H7 (cell line): ENCODE results near the gene ELP4. TPM values are rescaled to one million over a fixed set of nuclear protein-coding genes. Genes with fewer than 3 reads are reported as not detected.
"Not testable (repeated sequence)": the region's sequence is repeated elsewhere in the genome, so short reads cannot be mapped to it uniquely, and the experiment has no call there.

Experiments used
- DNase-seq: peaks from one replicate; pipeline ENCODE4 v3.0.0; 2012
- H3K27me3 ChIP-seq: 2 replicates; pipeline ENCODE4 v1.6.0; 2011; ENCODE audit warnings: mild to moderate bottlenecking, low read length; ENCODE audit not compliant: control insufficient read depth, insufficient read depth
- H3K36me3 ChIP-seq: replicated peaks from 2 replicates; pipeline ENCODE4 v1.5.1; 2011; ENCODE audit warnings: low read length; ENCODE audit not compliant: control insufficient read depth, insufficient read depth
- H3K4me3 ChIP-seq: 2 replicates; pipeline ENCODE4 v1.5.1; 2011; ENCODE audit warnings: low read depth, mild to moderate bottlenecking, control low read depth, low read length, moderate library complexity; ENCODE audit not compliant: insufficient read depth
- total RNA-seq: library from RNA; depleted of rRNA; stranded (reverse); fragments of >200 nt; shearing (Covaris generic); gene quantifications from 2 replicates; pipeline ENCODE4 v1.2.3, GENCODE V29; 2014

The ELP4 gene
- total RNA-seq, 1 experiment from 2014 or later, result 28.0 TPM

DNA sequence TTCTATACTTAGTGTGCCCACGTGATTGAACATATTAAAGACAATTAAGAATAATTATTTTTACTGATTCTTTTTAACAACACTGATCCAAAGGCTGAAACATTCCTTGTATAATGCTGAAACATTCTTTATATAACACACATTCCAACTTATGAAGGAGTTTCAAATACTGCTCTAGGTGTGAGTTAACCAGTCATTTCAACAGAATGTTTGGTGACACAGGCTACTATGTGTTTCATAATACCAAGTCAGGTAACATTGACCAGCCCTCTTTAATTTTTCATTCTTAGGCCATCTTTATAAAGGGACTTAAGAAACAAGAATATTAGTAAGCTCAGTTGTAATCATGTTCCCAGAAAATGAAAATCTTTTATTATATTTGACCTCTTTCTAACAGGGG is 136.6 kb downstream of the ELP4 start:
- Histone ChIP-seq H3K4me3 (no peak overlapping the region), H3K36me3 (no peaks in the 10 kb centered on the region), H3K27me3 (no peaks in the 10 kb centered on the region)
- no peak for DNase-seq

DNA sequence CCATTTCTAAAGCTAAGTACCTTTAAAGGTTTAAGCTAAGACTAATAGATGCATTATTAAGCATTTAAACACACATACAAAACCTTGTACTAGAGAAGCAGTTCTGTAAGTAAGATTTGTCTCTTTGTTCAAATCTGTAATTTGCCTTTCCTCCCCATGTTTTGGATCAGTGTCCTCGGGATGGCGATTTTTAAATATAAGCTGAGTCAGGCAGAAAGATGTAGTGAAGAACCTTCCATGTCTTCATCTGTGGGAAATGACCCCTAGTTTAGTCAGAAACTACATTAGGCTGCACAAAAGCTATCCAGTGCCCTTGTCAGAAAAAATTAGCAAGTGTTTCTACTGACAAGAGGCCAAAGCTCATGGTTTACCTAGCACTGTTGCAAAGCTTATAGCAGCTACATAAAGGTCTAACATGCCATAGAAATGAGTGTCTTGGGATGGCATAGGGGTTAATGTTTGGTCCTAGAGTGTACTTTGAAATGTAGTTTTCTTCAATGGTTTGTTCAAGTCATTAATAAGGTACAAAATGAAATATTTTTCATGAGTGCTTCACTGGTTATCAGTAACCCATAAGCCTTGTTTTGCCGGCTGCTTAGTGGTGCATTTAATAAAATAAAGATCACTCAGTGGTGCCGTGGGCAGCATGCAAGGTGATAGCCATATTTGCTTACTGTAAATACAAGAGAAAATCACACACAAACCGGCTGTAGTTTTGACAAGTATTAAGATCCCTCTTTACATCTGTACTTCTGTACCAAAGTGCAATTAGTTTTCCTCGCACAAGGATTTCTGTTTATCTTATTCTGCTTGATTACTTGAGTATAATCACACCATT is 139.8 kb downstream of the ELP4 start:
- Histone ChIP-seq H3K4me3 (no peak overlapping the region), H3K36me3 (no peaks in the 10 kb centered on the region), H3K27me3 (no peaks in the 10 kb centered on the region)
- no peak for DNase-seq

GRCh38 chr11:31651208-31651607 is 141.6 kb downstream of the ELP4 start:
- Histone ChIP-seq H3K36me3 (no peaks in the 10 kb centered on the region), H3K4me3 (no peak overlapping the region), H3K27me3 (no peaks in the 10 kb centered on the region)
- no peak for DNase-seq

GRCh38 chr11:31651822-31652221 is 142.3 kb downstream of the ELP4 start:
- no peak for DNase-seq
- Histone ChIP-seq H3K36me3 (no peaks in the 10 kb centered on the region), H3K4me3 (no peak overlapping the region), H3K27me3 (no peaks in the 10 kb centered on the region)

DNA sequence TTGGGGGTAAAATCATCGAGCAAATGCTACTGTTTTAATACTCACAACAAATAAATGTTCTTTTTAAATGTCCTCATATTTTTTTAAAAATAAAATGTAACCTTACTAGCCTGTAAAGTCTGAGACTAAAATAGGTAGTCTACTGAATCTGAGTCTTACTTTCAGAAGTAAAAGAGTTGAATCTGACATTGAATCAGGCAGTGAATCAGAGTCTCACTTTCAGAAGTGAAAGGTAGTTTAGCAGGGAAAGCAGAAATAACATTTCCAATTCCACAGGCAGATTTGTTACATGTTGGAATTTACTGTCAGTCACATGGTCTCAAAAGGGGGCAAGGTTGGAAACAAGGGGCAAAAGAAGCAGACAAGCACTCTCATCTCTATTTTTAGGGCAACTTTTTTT is 143.0 kb downstream of the ELP4 start:
- DNase-seq, result no peak
- H3K27me3 ChIP-seq, result no peaks in the 10 kb centered on the region
- H3K4me3 ChIP-seq, result no peak overlapping the region
- no peaks in the 10 kb centered on the region for H3K36me3 ChIP-seq

DNA sequence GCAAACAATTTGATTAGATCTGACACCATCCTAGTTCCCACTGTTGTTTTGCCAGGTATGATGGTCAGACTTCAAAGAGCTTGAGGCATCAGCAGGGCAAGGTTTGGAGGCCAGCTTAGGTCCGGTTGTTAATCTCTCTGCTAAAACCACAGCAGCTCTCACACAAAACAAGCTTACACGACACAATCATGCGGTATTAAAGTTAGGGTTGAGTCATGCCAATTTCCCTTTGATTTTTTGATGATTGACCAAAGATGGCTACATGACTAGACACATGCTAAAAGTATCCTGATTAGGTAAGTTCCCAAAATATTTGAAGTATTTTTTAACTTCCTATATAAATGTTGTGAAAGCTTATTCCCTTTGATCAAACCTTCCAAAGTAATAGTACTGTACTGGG is 145.9 kb downstream of the ELP4 start:
- no peak overlapping the region for H3K4me3 ChIP-seq
- H3K27me3 ChIP-seq, result no peaks in the 10 kb centered on the region
- DNase-seq, result no peak
- no peaks in the 10 kb centered on the region for H3K36me3 ChIP-seq

- no peak for DNase-seq
- Histone ChIP-seq H3K27me3 (no peaks in the 10 kb centered on the region), H3K36me3 (no peaks in the 10 kb centered on the region), H3K4me3 (no peak overlapping the region)
Observed at GRCh38 chr11:31656051-31656450, 146.5 kb downstream of the ELP4 start.

- H3K36me3 ChIP-seq, result no peaks in the 10 kb centered on the region
- H3K27me3 ChIP-seq, result no peaks in the 10 kb centered on the region
- DNase-seq, result no peak
- no peak overlapping the region for H3K4me3 ChIP-seq
Observed at GRCh38 chr11:31657091-31657490, 147.5 kb downstream of the ELP4 start.

- no peak for DNase-seq
- no peaks in the 10 kb centered on the region for H3K36me3 ChIP-seq
- H3K4me3 ChIP-seq, result no peak overlapping the region
- no peaks in the 10 kb centered on the region for H3K27me3 ChIP-seq
Observed at GRCh38 chr11:31664129-31664528, 154.6 kb downstream of the ELP4 start.

- no peak overlapping the region for H3K4me3 ChIP-seq
- H3K27me3 ChIP-seq, result no peaks in the 10 kb centered on the region
- no peak for DNase-seq
- no peaks in the 10 kb centered on the region for H3K36me3 ChIP-seq
Observed at GRCh38 chr11:31664954-31665353, 155.4 kb downstream of the ELP4 start.

DNA sequence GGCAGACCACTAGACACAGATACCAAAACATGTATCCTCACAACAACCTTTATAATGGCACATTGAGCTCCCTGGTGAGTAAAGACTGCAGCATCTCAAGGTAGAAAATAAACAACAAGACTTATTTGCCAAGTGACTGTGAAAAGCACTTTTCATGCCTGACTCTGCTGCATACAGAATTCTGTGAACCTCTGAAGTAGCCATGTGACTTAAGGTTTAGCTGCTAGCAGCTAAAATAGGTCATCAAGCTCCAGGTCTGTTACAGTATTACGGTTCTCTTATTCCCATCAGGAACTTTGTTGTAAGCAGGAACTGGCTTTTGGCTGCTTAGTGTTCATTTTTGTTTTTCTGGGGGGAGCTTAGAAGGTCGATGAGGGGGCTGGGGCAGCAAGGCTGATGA is 162.1 kb downstream of the ELP4 start:
- no peak for DNase-seq
- Histone ChIP-seq H3K36me3 (no peaks in the 10 kb centered on the region), H3K27me3 (no peaks in the 10 kb centered on the region), H3K4me3 (no peak overlapping the region)

DNA sequence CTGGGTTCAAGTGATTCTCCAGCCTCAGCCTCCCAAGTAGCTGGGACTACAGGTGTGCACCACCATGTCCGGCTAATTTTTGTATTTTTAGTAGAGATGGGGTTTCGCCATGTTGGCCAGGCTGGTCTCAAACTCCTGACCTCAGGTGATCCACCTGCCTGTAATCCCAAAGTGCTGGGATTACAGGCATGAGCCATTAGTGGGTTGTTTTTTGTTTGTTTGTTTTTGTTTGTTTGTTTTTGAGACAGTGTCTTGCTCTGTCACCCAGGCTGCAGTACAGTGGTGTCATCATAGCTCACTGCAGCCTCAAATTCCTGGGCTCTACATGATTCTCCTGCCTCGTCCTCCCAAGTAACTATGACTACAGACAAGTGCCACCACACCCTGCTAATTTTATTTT is 163.5 kb downstream of the ELP4 start:
- not testable (repeated sequence) for H3K27me3 ChIP-seq, DNase-seq, H3K36me3 ChIP-seq, H3K4me3 ChIP-seq

- no peak overlapping the region for H3K4me3 ChIP-seq
- DNase-seq, result no peak
- no peaks in the 10 kb centered on the region for H3K36me3 ChIP-seq
- no peaks in the 10 kb centered on the region for H3K27me3 ChIP-seq
Observed at GRCh38 chr11:31676280-31676982, 166.9 kb downstream of the ELP4 start.

- Histone ChIP-seq H3K27me3 (no peaks in the 10 kb centered on the region), H3K4me3 (no peak overlapping the region), H3K36me3 (no peaks in the 10 kb centered on the region)
- DNase-seq, result no peak
Observed at GRCh38 chr11:31680770-31681169, 171.2 kb downstream of the ELP4 start.

- no peak for DNase-seq
- no peaks in the 10 kb centered on the region for H3K36me3 ChIP-seq
Observed at GRCh38 chr11:31687256-31687655, 177.7 kb downstream of the ELP4 start.

More at GRCh38 chr11:31687256-31687655, 177.7 kb downstream of the ELP4 start:
- Histone ChIP-seq H3K27me3 (no peaks in the 10 kb centered on the region), H3K4me3 (no peak overlapping the region)
